Neural progenitor cell (in vitro differentiated cells): ENCODE measurements around the gene DBNDD1. TPM values are rescaled to one million over a fixed set of nuclear protein-coding genes. Genes with fewer than 3 reads are reported as not detected.

Source experiments
- DNase-seq: peaks from one replicate; pipeline ENCODE4 v3.0.0-alpha.2; 2016; ENCODE audit warnings: low spot score
- H2AFZ ChIP-seq: fragments of 200-600 bp; sonication (generic); replicated peaks from 2 replicates; pipeline ENCODE4 v1.6.1; 2016; ENCODE audit warnings: antibody characterized with exemption
- H3F3A ChIP-seq: fragments of 200-600 bp; sonication (generic); 2 replicates; pipeline ENCODE4 v1.6.1; 2016; ENCODE audit warnings: antibody characterized with exemption, low read depth
- H3K27ac ChIP-seq: fragments of 200-600 bp; sonication (generic); 2 replicates; pipeline ENCODE4 v1.5.1; 2016; ENCODE audit warnings: mild to moderate bottlenecking
- H3K27me3 ChIP-seq: fragments of 200-600 bp; sonication (generic); 2 replicates; pipeline ENCODE4 v1.6.1; 2016; ENCODE audit warnings: mild to moderate bottlenecking, moderate library complexity
- H3K36me3 ChIP-seq: fragments of 200-600 bp; sonication (generic); 2 replicates; pipeline ENCODE4 v1.5.1; 2016
- H3K4me1 ChIP-seq: fragments of 200-600 bp; sonication (generic); 2 replicates; pipeline ENCODE4 v1.6.1; 2016; ENCODE audit warnings: mixed run types
- H3K4me2 ChIP-seq: fragments of 200-600 bp; sonication (generic); 2 replicates; pipeline ENCODE4 v1.6.1; 2016
- H3K4me3 ChIP-seq: fragments of 200-600 bp; sonication (generic); 2 replicates; pipeline ENCODE4 v1.5.1; 2016
- H3K79me2 ChIP-seq: fragments of 200-600 bp; sonication (generic); 2 replicates; pipeline ENCODE4 v1.6.1; 2016; ENCODE audit warnings: low read depth
- H3K9ac ChIP-seq: fragments of 200-600 bp; sonication (generic); 2 replicates; pipeline ENCODE4 v1.6.1; 2016
- H3K9me3 ChIP-seq: fragments of 200-600 bp; sonication (generic); 2 replicates; pipeline ENCODE4 v1.5.1; 2016; ENCODE audit warnings: low read depth
- H4K20me1 ChIP-seq: fragments of 200-600 bp; sonication (generic); 2 replicates; pipeline ENCODE4 v1.6.1; 2016; ENCODE audit warnings: low read depth
- H3K27ac Mint-ChIP-seq: 3 replicates; pipeline ENCODE4 v1.8.0; 2021; ENCODE audit warnings: mixed read lengths
- H3K27me3 Mint-ChIP-seq: 2 replicates; pipeline ENCODE4 v1.8.0; 2022; ENCODE audit warnings: low read depth, mild to moderate bottlenecking, inconsistent platforms, moderate library complexity, mixed read lengths; ENCODE audit not compliant: insufficient read depth
- H3K36me3 Mint-ChIP-seq: 3 replicates; pipeline ENCODE4 v1.8.0; 2021; ENCODE audit warnings: mixed read lengths
- H3K4me1 Mint-ChIP-seq: 3 replicates; pipeline ENCODE4 v1.8.0; 2021; ENCODE audit warnings: mixed read lengths
- H3K4me3 Mint-ChIP-seq: 3 replicates; pipeline ENCODE4 v1.8.0; 2021; ENCODE audit warnings: mild to moderate bottlenecking, moderate library complexity, mixed read lengths
- H3K9me3 Mint-ChIP-seq: 3 replicates; pipeline ENCODE4 v1.8.0; 2020; ENCODE audit warnings: mixed read lengths
- EZH2 ChIP-seq: fragments of 200-600 bp; sonication (generic); IDR thresholded peaks from 2 replicates; pipeline ENCODE4 v1.6.1; 2017; ENCODE audit warnings: antibody characterized with exemption, mild to moderate bottlenecking, moderate library complexity
- EZH2phosphoT487 ChIP-seq: fragments of 200-600 bp; sonication (generic); IDR thresholded peaks from 2 replicates; pipeline ENCODE4 v1.6.1; 2017; ENCODE audit warnings: antibody characterized with exemption
- total RNA-seq: library from RNA; depleted of rRNA; stranded (reverse); fragments of >200 nt; gene quantifications from 2 replicates; pipeline ENCODE4 v1.2.3, GENCODE V29; 2015; ENCODE audit warnings: low replicate concordance
- TF ChIP-seq, protein P1 (sequence below): fragments of 200-600 bp; sonication (generic); IDR thresholded peaks from 2 replicates; pipeline ENCODE4 v1.5.1; 2017; ENCODE audit warnings: antibody characterized with exemption, mild to moderate bottlenecking

Gene DBNDD1
- total RNA-seq, 1 donor from 2014 or later, result 5.2 TPM

- Mint-ChIP-seq H3K27me3 (peaks cover 24% of the 10 kb centered on the region), H3K27ac (no peak overlapping the region), H3K4me1 (no peaks in the 10 kb centered on the region), H3K9me3 (peaks cover 41% of the 10 kb centered on the region), H3K36me3 (peaks cover 5% of the 10 kb centered on the region), H3K4me3 (no peak overlapping the region)
- no peaks in the 10 kb centered on the region for H3K9me3 ChIP-seq
- H3F3A ChIP-seq, result no peaks in the 10 kb centered on the region
- DNase-seq, result no peak
- no peak overlapping the region for H2AFZ ChIP-seq
- no peak overlapping the region for H3K4me3 ChIP-seq
- H3K27me3 ChIP-seq, result no peaks in the 10 kb centered on the region
- H3K79me2 ChIP-seq, result no peaks in the 10 kb centered on the region
- H3K4me2 ChIP-seq, result no peak overlapping the region
- H4K20me1 ChIP-seq, result no peaks in the 10 kb centered on the region
- no peak overlapping the region for H3K27ac ChIP-seq
- no peak for TF ChIP-seq EZH2phosphoT487
- TF ChIP-seq, protein P1, sequence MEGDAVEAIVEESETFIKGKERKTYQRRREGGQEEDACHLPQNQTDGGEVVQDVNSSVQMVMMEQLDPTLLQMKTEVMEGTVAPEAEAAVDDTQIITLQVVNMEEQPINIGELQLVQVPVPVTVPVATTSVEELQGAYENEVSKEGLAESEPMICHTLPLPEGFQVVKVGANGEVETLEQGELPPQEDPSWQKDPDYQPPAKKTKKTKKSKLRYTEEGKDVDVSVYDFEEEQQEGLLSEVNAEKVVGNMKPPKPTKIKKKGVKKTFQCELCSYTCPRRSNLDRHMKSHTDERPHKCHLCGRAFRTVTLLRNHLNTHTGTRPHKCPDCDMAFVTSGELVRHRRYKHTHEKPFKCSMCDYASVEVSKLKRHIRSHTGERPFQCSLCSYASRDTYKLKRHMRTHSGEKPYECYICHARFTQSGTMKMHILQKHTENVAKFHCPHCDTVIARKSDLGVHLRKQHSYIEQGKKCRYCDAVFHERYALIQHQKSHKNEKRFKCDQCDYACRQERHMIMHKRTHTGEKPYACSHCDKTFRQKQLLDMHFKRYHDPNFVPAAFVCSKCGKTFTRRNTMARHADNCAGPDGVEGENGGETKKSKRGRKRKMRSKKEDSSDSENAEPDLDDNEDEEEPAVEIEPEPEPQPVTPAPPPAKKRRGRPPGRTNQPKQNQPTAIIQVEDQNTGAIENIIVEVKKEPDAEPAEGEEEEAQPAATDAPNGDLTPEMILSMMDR, result no peak
- no peaks in the 10 kb centered on the region for H3K4me1 ChIP-seq
- H3K36me3 ChIP-seq, result no peaks in the 10 kb centered on the region
- H3K9ac ChIP-seq, result no peak overlapping the region
Measured at GRCh38 chr16:90055371-90055770, 36.1 kb upstream of the DBNDD1 start.

DNA sequence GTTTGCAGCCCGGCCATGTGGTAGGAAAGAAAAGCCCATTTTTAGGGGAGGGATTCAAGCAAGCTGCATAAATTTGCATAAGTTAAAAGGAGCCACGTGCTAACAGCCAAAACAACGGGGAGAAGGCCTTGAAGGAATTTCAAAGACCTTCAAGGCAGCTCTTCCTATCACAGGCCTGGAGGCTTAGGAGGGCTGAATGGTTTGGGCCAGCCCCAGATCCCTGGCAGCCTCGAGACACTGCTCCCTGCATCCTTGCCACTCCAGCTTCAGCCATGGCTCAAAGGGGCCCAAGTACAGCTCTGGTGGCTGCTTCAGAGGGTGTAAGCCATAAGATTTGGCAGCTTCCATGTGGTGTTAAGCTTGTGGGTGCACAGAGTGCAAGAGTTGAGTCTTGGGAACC lies 35.3 kb upstream of the DBNDD1 start:
- DNase-seq, result no peak
- H3K4me1 Mint-ChIP-seq, result no peaks in the 10 kb centered on the region
- H2AFZ ChIP-seq, result no peak overlapping the region
- peaks cover 5% of the 10 kb centered on the region for H3K36me3 Mint-ChIP-seq
- no peak overlapping the region for H3K4me2 ChIP-seq
- H3K27ac Mint-ChIP-seq, result no peak overlapping the region
- H3K9me3 Mint-ChIP-seq, result peaks cover 41% of the 10 kb centered on the region
- no peaks in the 10 kb centered on the region for H3K9me3 ChIP-seq
- H3K79me2 ChIP-seq, result no peaks in the 10 kb centered on the region
- no peak overlapping the region for H3K4me3 Mint-ChIP-seq
- H3F3A ChIP-seq, result no peaks in the 10 kb centered on the region
- TF ChIP-seq, protein P1, result no peak
- TF ChIP-seq EZH2phosphoT487 (no peak), EZH2 (no peak)
- no peaks in the 10 kb centered on the region for H3K36me3 ChIP-seq
- H3K4me3 ChIP-seq, result no peak overlapping the region
- peaks cover 24% of the 10 kb centered on the region for H3K27me3 Mint-ChIP-seq
- H4K20me1 ChIP-seq, result no peaks in the 10 kb centered on the region
- no peaks in the 10 kb centered on the region for H3K4me1 ChIP-seq
- H3K27me3 ChIP-seq, result no peaks in the 10 kb centered on the region
- H3K9ac ChIP-seq, result no peak overlapping the region
- H3K27ac ChIP-seq, result no peak overlapping the region

GRCh38 chr16:90053902-90054500 lies 34.7 kb upstream of the DBNDD1 start:
- Histone ChIP-seq H3K79me2 (no peaks in the 10 kb centered on the region), H3K27me3 (no peaks in the 10 kb centered on the region), H3F3A (no peaks in the 10 kb centered on the region), H2AFZ (no peak overlapping the region), H3K9ac (no peak overlapping the region), H3K36me3 (no peaks in the 10 kb centered on the region), H3K4me1 (no peaks in the 10 kb centered on the region), H3K4me2 (no peak overlapping the region), H3K9me3 (no peaks in the 10 kb centered on the region), H3K27ac (no peak overlapping the region), H3K4me3 (no peak overlapping the region), H4K20me1 (no peaks in the 10 kb centered on the region)
- Mint-ChIP-seq H3K36me3 (peaks cover 5% of the 10 kb centered on the region), H3K4me1 (no peaks in the 10 kb centered on the region), H3K27ac (no peak overlapping the region), H3K4me3 (no peak overlapping the region), H3K9me3 (peaks cover 41% of the 10 kb centered on the region), H3K27me3 (peaks cover 24% of the 10 kb centered on the region)
- DNase-seq, result no peak
- TF ChIP-seq EZH2 (no peak), EZH2phosphoT487 (no peak)
- TF ChIP-seq, protein P1, result no peak
